Endothelial cell of umbilical vein (primary cell): ENCODE data around the gene RPL37A. TPM values are rescaled to one million over a fixed set of nuclear protein-coding genes. Genes with fewer than 3 reads are reported as not detected.

Source experiments
- BruUV-seq: library from RNA; stranded (reverse); fragments of 400-500 nt; replicated peaks from 2 replicates; lab custom pipeline; 2021; lab: Mats Ljungman, UMichigan
- CTCF ChIA-PET: fragments of 300-600, 350-600 bp; sonication (Branson Sonifier 250); formaldehyde crosslinking; loops from one replicate; lab custom pipeline; 2021; ENCODE audit warnings: antibody characterized with exemption, inconsistent platforms; lab: Charles Lee
- POLR2A ChIA-PET: fragments of 300-600, 350-600 bp; sonication (Branson Sonifier 250); formaldehyde crosslinking; loops from one replicate; lab custom pipeline; 2021; ENCODE audit warnings: antibody characterized with exemption, inconsistent platforms; lab: Charles Lee
- DNase-seq: peaks from one replicate; pipeline ENCODE4 v3.0.0-alpha.2; 2011; ENCODE audit warnings: low read depth, low spot score
- FAIRE-seq: peaks from 2 replicates; lab custom pipeline; 2011; peaks lifted over from hg19 to GRCh38; lab: Jason Lieb, UNC
- H2AFZ ChIP-seq: 2 replicates; pipeline ENCODE4 v1.6.0; 2012; ENCODE audit warnings: low read depth, low read length, control low read depth, inconsistent platforms
- H3K27ac ChIP-seq: 2 replicates; pipeline ENCODE4 v1.5.1; 2011; ENCODE audit warnings: low read depth, mild to moderate bottlenecking, control low read depth, low read length, moderate library complexity; ENCODE audit not compliant: insufficient read depth
- H3K27me3 ChIP-seq, 2 experiments: 2 replicates each; pipeline versions ENCODE4 v1.6.0 to v1.6.1; 2011; ENCODE audit warnings: low read length in 2 of 2, mixed read lengths in 1 of 2; ENCODE audit not compliant: control insufficient read depth in 2 of 2, insufficient read depth in 2 of 2
- H3K36me3 ChIP-seq, 2 experiments: 2 replicates in 1 of 2; 3 replicates in 1 of 2; pipeline ENCODE4 v1.5.1; 2011; ENCODE audit warnings: low read length in 2 of 2, mild to moderate bottlenecking in 1 of 2, moderate library complexity in 1 of 2; ENCODE audit not compliant: control insufficient read depth in 2 of 2, insufficient read depth in 2 of 2; ENCODE audit errors: extremely low read depth in 1 of 2
- H3K4me1 ChIP-seq: 3 replicates; pipeline ENCODE4 v1.5.1; 2011; ENCODE audit warnings: mild to moderate bottlenecking, low read length; ENCODE audit not compliant: control insufficient read depth, insufficient read depth; ENCODE audit errors: extremely low read depth
- H3K4me2 ChIP-seq: 2 replicates; pipeline ENCODE4 v1.6.1; 2011; ENCODE audit warnings: low read length, control low read depth, mixed read lengths; ENCODE audit not compliant: insufficient read depth
- H3K4me3 ChIP-seq, 3 experiments: fragments of 200-600 bp in 1 of 3; sonication (generic), shearing (Covaris generic) in 1 of 3; replicated peaks in 1 of 3; 2 replicates each; pipeline ENCODE4 v1.5.1; 2011 to 2016; ENCODE audit warnings: control low read depth in 3 of 3, low read length in 3 of 3, mild to moderate bottlenecking in 2 of 3, inconsistent platforms in 1 of 3, low read depth in 1 of 3, moderate library complexity in 1 of 3; ENCODE audit not compliant: insufficient read depth in 1 of 3
- H3K79me2 ChIP-seq: 2 replicates; pipeline ENCODE4 v1.6.0; 2012; ENCODE audit warnings: low read length, inconsistent platforms; ENCODE audit not compliant: control insufficient read depth, insufficient read depth
- H3K9ac ChIP-seq: replicated peaks from 2 replicates; pipeline ENCODE3; 2011; ENCODE audit warnings: low read length, control low read depth; ENCODE audit not compliant: insufficient read depth; ENCODE audit errors: extremely low read depth
- H3K9me1 ChIP-seq: replicated peaks from 3 replicates; pipeline ENCODE4 v1.6.0; 2011; ENCODE audit warnings: mild to moderate bottlenecking, low read length; ENCODE audit not compliant: control insufficient read depth, insufficient read depth; ENCODE audit errors: extremely low read depth
- H3K9me3 ChIP-seq: replicated peaks from 2 replicates; pipeline ENCODE4 v1.5.1; 2012; ENCODE audit warnings: low read length, inconsistent platforms; ENCODE audit not compliant: control insufficient read depth, insufficient read depth
- H4K20me1 ChIP-seq: replicated peaks from 2 replicates; pipeline ENCODE3; 2011; ENCODE audit warnings: mild to moderate bottlenecking, low read length; ENCODE audit not compliant: control insufficient read depth, insufficient read depth; ENCODE audit errors: extremely low read depth
- EZH2 ChIP-seq: IDR thresholded peaks from 2 replicates; pipeline ENCODE4 v1.6.1; 2012; ENCODE audit warnings: borderline replicate concordance, low read depth, mild to moderate bottlenecking, moderate library complexity, low read length, inconsistent platforms; ENCODE audit not compliant: severe bottlenecking
- FOS ChIP-seq: IDR thresholded peaks from 2 replicates; pipeline ENCODE4 v1.6.1; 2011; ENCODE audit warnings: mild to moderate bottlenecking, low read length, moderate library complexity, borderline replicate concordance; ENCODE audit not compliant: insufficient read depth
- GATA2 ChIP-seq: IDR thresholded peaks from 2 replicates; pipeline ENCODE4 v1.7.0; 2011; ENCODE audit warnings: low read depth, mild to moderate bottlenecking, moderate library complexity, mixed read lengths, low read length; ENCODE audit not compliant: insufficient read length, insufficient read depth
- JUN ChIP-seq: IDR thresholded peaks from 2 replicates; pipeline ENCODE4 v1.6.1; 2011; ENCODE audit warnings: borderline replicate concordance, low read depth; ENCODE audit not compliant: insufficient read length, insufficient read depth
- MYC ChIP-seq: IDR thresholded peaks from one replicate; pipeline ENCODE4 v1.6.1; 2011; ENCODE audit warnings: mild to moderate bottlenecking, low read depth, low read length
- POLR2A ChIP-seq: IDR thresholded peaks from 2 replicates; pipeline ENCODE4 v1.6.1; 2012; ENCODE audit warnings: low read depth, mild to moderate bottlenecking, control low read depth, low read length
- POLR2AphosphoS5 ChIP-seq: IDR thresholded peaks from 2 replicates; pipeline ENCODE4 v1.6.1; 2012; ENCODE audit warnings: low read depth, mild to moderate bottlenecking, control low read depth, low read length, moderate library complexity; ENCODE audit not compliant: insufficient read depth
- dilution Hi-C: fragments of 300-500 bp; cut with MboI; formaldehyde crosslinking; loops from one replicate; pipeline ENCODE4 v1.15.0; 2019; ENCODE audit warnings: low sequenced_read_pairs; ENCODE audit not compliant: extremely low pct_ligation_motif_present
- intact Hi-C: fragments of 100-400 bp; cut with micrococcal nuclease; formaldehyde crosslinking; loops from one replicate; pipeline ENCODE4 v1.10.0; 2022
- polyA plus RNA-seq, 4 experiments: library from polyadenylated mRNA; depleted of rRNA in 3 of 4; stranded (reverse) in 3 of 4; unstranded in 1 of 4; fragments of >200 nt; gene quantifications; 2 replicates each; pipeline versions ENCODE4 v1.2.1 to v1.2.3, GENCODE V29; 2011 to 2012; ENCODE audit warnings: missing spikeins in 1 of 4
- total RNA-seq: library from RNA; stranded (reverse); gene quantifications from 2 replicates; pipeline ENCODE4 v1.2.3, GENCODE V29; 2021
- TF ChIP-seq, protein P1 (sequence below), 2 donors: IDR thresholded peaks; 1 replicate in 1 of 2; 2 replicates in 1 of 2; pipeline ENCODE4 v1.5.1; 2011; ENCODE audit warnings: low read length in 2 of 2, mild to moderate bottlenecking in 2 of 2, moderate library complexity in 2 of 2, control low read depth in 1 of 2, inconsistent platforms in 1 of 2, low read depth in 1 of 2; ENCODE audit not compliant: insufficient read depth in 1 of 2; ENCODE audit errors: extremely low read depth in 1 of 2
- TF ChIP-seq, protein P2 (sequence below): IDR thresholded peaks from 2 replicates; pipeline ENCODE4 v1.6.1; 2011; ENCODE audit not compliant: insufficient read depth, insufficient read length

Gene RPL37A
- total and polyA plus RNA-seq, 2 donors (not counting 3 experiments of a cell fraction or from before 2014, with no cell fraction given) = 1,889 to 2,628 TPM

DNA sequence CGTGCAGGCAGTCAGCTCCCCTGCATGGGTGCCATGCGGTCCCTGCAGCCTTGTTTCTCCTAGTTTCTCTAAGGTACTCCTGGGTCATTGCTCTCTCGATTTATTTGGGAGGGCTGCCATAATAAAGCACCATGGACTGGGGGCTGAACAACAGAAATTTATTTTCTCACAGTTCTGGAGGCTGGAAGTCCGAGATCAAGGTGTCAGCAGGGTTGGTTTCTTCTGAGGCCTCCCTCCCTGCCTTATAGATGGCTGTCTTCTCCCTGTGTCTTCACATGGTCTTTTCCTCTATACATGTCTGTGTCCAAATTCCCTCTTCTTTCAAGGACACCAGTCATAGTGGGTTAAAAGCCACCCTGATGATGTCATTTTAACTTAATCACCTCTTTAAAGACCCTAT is 40.5 kb downstream of the RPL37A start:
- H3K27ac ChIP-seq = no peak overlapping the region
- H3K4me3 ChIP-seq = no peak overlapping the region
- DNase-seq = no peak
- H3K9me3 ChIP-seq = no peaks in the 10 kb centered on the region
- H4K20me1 ChIP-seq = no peaks in the 10 kb centered on the region
- no peak for TF ChIP-seq POLR2AphosphoS5
- no peak for TF ChIP-seq POLR2A
- no peak for TF ChIP-seq JUN
- TF ChIP-seq FOS = no peak
- TF ChIP-seq GATA2 = no peak
- no peak for TF ChIP-seq EZH2
- TF ChIP-seq, protein P1, sequence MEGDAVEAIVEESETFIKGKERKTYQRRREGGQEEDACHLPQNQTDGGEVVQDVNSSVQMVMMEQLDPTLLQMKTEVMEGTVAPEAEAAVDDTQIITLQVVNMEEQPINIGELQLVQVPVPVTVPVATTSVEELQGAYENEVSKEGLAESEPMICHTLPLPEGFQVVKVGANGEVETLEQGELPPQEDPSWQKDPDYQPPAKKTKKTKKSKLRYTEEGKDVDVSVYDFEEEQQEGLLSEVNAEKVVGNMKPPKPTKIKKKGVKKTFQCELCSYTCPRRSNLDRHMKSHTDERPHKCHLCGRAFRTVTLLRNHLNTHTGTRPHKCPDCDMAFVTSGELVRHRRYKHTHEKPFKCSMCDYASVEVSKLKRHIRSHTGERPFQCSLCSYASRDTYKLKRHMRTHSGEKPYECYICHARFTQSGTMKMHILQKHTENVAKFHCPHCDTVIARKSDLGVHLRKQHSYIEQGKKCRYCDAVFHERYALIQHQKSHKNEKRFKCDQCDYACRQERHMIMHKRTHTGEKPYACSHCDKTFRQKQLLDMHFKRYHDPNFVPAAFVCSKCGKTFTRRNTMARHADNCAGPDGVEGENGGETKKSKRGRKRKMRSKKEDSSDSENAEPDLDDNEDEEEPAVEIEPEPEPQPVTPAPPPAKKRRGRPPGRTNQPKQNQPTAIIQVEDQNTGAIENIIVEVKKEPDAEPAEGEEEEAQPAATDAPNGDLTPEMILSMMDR (IDR thresholded peaks at IDR 0.05; ENCODE audit: extremely low read depth in 1 of 2, insufficient read depth in 1 of 2, low read depth in 1 of 2, low read length in 2 of 2) = no peak
- TF ChIP-seq, protein P2, sequence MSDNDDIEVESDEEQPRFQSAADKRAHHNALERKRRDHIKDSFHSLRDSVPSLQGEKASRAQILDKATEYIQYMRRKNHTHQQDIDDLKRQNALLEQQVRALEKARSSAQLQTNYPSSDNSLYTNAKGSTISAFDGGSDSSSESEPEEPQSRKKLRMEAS = no peak
- no peak for TF ChIP-seq MYC
- H3K27me3 ChIP-seq = no peaks in the 10 kb centered on the region
- BruUV-seq = no TSS peak
- no peaks in the 10 kb centered on the region for H3K79me2 ChIP-seq
- peaks cover 38% of the 10 kb centered on the region for H3K4me1 ChIP-seq
- no peak overlapping the region for H3K4me2 ChIP-seq
- H2AFZ ChIP-seq = no peak overlapping the region
- ChIA-PET POLR2A (no interaction called here), CTCF (interaction anchor here (2.7 kb wide), 1 partner anchor 20 kb away, joined by 13 read pairs; no protein-coding TSS in a partner anchor)
- dilution Hi-C loops = no loop called here
- intact Hi-C loops = no loop called here
- H3K9me1 ChIP-seq = no peaks in the 10 kb centered on the region
- no peak for FAIRE-seq
- H3K9ac ChIP-seq = no peak overlapping the region
- no peaks in the 10 kb centered on the region for H3K36me3 ChIP-seq
